Gastroesophageal sphincter (tissue), 3 donors: Measurements from ENCODE around the gene LRRC26.

Source experiments
- EP300 ChIP-seq: sonication (generic); formaldehyde crosslinking; IDR thresholded peaks from one replicate; pipeline ENCODE4 v1.6.1; 2017; ENCODE audit warnings: antibody characterized with exemption, mild to moderate bottlenecking
- POLR2A ChIP-seq, 2 donors: fragments of 450-650 bp; IDR thresholded peaks; one replicate each; pipeline ENCODE4 v1.6.1; 2017; ENCODE audit warnings: antibody characterized with exemption in 2 of 2, mild to moderate bottlenecking in 2 of 2, moderate library complexity in 1 of 2
- POLR2AphosphoS5 ChIP-seq: sonication (generic); formaldehyde crosslinking; IDR thresholded peaks from one replicate; pipeline ENCODE4 v1.6.1; 2017; ENCODE audit warnings: antibody characterized with exemption
- TF ChIP-seq, protein P1 (sequence below), 4 experiments: fragments of 200-600 bp in 2 of 4; fragments of 450-650 bp in 2 of 4; sonication (generic) in 1 of 4; IDR thresholded peaks; one replicate each; pipeline ENCODE4 v1.5.1; 2017 to 2019; ENCODE audit warnings: antibody characterized with exemption in 4 of 4, mild to moderate bottlenecking in 2 of 4, moderate library complexity in 2 of 4

GRCh38 chr9:137198902-137199283 lies 29.0 kb upstream of the LRRC26 start:
- TF ChIP-seq, protein P1, sequence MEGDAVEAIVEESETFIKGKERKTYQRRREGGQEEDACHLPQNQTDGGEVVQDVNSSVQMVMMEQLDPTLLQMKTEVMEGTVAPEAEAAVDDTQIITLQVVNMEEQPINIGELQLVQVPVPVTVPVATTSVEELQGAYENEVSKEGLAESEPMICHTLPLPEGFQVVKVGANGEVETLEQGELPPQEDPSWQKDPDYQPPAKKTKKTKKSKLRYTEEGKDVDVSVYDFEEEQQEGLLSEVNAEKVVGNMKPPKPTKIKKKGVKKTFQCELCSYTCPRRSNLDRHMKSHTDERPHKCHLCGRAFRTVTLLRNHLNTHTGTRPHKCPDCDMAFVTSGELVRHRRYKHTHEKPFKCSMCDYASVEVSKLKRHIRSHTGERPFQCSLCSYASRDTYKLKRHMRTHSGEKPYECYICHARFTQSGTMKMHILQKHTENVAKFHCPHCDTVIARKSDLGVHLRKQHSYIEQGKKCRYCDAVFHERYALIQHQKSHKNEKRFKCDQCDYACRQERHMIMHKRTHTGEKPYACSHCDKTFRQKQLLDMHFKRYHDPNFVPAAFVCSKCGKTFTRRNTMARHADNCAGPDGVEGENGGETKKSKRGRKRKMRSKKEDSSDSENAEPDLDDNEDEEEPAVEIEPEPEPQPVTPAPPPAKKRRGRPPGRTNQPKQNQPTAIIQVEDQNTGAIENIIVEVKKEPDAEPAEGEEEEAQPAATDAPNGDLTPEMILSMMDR (IDR thresholded peaks at IDR 0.05): no peak
- TF ChIP-seq EP300 (no peak), POLR2AphosphoS5 (no peak), POLR2A (IDR thresholded peaks at IDR 0.05) (no peak)
